ENCODE results near the gene RAD51B.

Gene RAD51B

DNA sequence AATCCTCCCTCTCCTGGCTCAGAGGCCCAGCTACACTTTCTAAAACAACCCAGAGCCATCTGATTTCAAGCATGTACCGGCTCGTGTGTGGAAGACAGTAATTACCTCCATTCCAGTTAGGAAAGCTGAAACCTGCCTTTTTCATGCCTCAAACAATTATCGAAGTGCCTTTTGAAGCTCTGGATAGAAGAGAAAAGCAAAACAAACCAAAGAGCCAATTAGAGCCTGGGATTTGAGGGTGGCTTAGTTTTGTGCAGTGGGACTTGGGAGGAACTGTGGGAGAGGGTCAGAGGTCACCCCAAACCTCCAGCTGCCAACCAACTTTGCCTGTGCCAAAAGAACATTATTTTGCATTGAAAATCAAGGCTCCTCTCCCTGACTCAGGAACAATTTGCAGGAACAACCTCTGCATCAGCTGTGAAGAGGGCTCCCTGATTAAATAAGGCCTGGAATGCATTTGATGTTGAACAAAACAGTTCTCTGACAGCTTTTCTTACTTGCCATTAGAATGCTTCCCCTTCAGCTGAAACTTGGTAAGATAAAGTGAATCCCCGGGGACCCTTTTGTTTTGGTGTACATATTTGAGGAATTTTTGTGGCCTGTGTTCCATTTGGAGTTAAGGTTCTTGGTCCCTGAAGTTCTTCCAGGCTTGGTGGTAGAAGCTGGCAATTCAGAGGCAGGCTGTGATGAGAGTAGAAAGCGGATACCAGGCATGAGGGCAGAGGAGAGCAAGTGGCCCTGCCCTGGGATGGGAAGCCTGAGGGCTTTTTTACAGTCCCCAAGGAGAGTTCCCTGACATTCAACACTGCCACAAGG, 703.1 kb downstream of the RAD51B start:
- peak; percentile 19 for DNase-seq (ENCODE audit: low spot score)

DNA sequence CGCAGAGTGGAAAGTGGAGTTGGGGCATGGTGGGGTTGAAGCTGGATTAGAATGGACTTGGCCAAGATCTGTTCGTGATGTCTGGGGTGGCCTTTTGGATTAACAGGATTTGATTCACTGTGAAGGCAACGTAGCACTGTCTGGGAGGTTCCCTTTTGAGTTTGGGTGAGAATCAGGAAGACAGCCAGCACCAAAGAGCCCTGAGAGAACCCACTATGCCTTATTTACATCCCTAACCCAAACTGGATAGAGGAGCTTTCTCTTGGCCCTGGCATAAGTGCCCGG, 703.7 kb downstream of the RAD51B start:
- no peak for DNase-seq (ENCODE audit: low spot score)

DNA sequence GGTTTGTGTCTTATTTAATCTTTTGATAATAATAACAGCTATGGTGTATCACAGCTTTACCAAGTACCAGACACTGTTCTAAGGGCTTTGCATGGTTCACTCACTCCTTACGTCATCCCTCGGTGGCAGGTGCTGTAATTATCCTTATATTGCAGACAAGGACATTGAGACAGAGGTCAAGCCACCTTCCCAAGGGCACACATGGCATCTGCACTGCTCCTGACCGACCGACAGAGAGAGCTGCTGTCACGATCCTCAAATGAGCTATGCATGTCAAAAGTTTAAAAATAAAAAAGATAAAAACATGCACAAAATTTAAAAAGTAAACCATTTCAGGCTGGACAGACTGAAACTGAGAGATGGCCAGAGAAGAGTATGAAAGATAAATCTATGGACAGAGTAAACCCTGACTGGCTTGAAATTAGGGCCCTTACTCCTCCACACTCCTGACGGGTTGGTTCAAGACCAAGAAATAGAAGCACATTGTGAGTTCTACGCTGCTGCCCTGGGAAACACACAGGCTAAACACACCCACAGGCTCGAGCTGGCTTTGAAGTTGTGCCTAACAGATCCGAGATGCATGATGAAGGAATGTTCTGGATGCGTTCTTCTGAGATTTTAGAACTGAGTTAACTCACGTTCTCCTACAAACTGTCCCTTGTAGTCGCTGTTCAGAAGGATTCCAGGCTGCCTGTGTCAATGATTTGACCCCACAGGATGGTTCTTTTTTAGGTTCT, 704.6 kb downstream of the RAD51B start:
- DNase-seq (ENCODE audit: low spot score) = no peak

GRCh38 chr14:68525516-68525915, 705.9 kb downstream of the RAD51B start:
- DNase-seq (ENCODE audit: low spot score) = no peak

DNA sequence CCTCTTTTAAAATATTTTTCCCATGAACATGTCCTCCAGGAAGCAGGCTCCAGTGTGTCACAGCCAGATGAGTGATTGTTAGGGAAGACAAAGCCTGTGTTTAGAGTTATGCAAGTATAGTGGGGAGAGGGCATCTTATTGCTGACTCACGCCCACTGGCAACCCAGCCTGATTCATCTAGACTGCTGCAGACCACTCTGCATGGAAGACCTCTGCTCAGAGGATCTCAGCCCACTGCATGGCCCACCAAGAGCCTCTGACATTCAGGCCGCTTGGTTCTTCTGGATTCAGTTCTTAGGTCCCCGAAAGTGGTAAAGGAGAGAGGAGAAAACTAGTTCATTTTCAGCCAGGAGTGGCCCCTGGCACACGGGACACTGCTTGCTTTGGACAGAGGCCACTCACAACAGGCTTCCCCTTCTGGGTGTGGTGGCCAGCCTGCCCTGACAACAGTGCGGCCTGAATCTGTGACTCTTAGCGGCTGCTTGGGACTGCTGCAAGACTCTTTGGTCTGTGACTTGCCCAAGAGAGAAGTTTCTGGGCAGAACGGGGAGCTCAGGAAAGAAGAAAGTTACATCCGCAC, 707.0 kb downstream of the RAD51B start:
- DNase-seq (ENCODE audit: low spot score) = no peak

- no peak for DNase-seq (ENCODE audit: low spot score)
Observed at GRCh38 chr14:68527329-68527851, 707.8 kb downstream of the RAD51B start.

DNA sequence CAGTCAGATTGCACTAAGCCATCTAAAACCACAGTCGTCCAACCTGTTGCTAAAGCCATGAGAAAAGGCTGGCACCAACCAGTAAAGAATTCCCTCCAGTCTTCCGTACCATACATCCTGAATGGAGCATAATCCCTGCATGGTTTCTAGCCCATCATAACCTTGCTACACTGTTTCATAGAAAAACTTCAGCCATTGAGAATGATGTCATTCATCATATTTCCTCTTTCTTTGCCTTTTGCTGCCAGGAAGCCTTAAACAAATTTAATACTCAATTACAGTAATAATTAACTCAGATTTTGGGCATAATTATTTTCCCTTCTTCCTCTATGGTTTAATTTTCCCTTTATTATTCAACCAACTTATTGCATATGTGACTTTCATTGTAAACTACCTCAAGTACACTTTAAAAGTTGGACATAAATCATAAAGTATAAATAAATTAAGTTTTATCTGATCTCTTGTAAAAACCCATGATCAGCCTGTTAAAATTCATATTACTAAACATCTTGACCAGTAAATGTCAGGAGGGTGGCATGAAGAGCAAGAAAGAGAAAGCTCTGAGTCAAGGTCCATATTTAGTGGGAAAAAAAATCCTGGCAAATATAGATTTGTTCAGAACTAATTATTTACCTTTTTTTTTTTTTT, 708.6 kb downstream of the RAD51B start:
- no peak for DNase-seq (ENCODE audit: low spot score)

- no peak for DNase-seq (ENCODE audit: low spot score)
Observed at GRCh38 chr14:68530443-68530842, 710.9 kb downstream of the RAD51B start.

DNA sequence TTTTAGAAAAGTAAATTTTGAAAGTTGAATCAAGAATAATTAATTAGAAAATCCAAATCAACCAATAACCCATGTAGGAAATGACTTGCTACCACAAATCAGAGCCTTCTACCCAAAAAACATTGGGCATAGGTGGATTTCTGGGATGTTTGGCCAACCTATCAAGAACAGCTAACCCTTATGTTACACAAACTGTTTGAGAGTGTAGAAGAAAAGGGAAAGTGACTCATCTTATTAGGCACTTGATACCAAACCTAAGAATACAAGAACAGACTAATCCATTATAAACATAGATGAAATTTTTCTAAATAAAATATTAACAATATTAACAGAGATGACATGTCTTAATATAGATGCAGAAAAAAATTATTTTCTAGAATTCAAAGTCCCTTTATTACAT, 712.9 kb downstream of the RAD51B start:
- DNase-seq (ENCODE audit: low spot score) = no peak

DNA sequence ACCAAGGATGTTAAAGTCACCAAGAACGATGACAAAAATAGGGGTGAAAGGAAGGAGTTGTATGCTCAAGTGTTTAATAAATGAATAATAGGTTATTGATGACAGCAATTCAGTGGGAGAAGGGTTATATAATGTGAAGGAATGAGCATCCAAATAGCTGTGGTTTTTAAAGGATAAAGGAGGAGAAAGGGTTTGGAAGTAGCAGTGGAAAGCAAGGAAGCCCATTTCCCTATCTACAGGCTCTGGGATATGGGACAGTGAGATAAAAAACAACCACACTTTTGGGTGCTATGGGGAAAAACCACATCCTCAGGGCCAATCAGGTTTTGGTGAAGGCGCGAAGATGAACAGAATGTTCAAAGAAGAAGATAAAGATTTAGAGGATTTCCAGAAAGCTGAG, 714.7 kb downstream of the RAD51B start:
- DNase-seq (ENCODE audit: low spot score) = no peak

GRCh38 chr14:68535404-68536017, 715.9 kb downstream of the RAD51B start:
- no peak for DNase-seq (ENCODE audit: low spot score)

DNA sequence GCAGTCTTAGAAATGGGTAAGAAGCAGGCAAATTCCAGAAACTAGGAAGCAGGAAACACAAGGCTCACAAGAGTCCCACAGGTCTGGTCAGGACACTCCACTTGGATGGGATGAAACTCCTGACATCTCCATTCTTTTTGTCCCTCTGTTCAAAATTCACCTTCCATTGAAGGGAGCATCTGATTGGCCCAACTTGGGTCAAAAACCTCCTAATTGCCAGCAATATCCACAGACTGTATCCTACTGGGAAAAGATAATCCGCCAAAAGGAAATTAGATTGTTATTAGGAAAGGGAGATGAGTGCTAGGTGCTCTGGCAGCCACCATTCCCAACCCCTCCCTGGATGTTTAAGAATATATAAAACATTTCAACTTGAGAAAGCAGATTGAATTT, 716.4 kb downstream of the RAD51B start:
- DNase-seq (ENCODE audit: low spot score) = no peak

- no peak for DNase-seq (ENCODE audit: low spot score)
Observed at GRCh38 chr14:68538639-68539038, 719.1 kb downstream of the RAD51B start.

- no peak for DNase-seq (ENCODE audit: low spot score)
Observed at GRCh38 chr14:68539241-68539737, 719.7 kb downstream of the RAD51B start.

GRCh38 chr14:68539789-68540188, 720.2 kb downstream of the RAD51B start:
- DNase-seq (ENCODE audit: low spot score) = no peak

DNA sequence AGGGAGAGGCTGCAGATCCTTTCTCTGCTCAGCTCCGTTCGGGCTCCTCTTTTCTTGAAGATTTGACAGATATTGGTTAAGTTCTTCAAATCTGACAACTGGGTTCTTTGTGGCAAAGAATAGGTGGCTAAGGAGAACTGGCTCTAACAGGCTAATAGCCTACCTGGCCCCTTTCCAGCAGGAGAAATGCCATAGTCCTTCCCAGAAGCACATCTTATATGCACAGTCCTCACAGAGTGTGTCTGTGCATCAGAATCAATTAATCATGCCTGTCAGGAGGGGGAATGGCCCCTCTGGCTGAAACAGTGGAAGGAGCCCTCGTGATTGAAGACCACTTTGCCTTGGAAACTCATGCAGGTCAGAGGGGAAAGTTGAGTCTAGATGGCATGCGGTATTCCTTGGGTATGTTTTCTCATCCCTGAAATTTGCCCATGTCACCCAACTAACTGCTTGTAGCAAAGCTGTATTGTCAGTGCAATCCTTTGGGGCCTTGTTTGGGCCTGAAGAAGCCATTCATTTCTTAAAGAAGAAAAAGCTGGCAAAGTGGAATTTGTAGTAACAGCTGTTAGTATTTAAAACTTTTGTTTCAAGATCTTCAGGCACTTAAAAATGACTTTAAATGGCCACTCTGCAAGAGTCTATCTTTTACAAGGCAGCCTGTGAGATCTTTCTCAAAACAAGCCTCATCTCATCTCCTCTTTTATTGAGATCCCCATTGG, 721.8 kb downstream of the RAD51B start:
- peak; percentile 18 for DNase-seq (ENCODE audit: low spot score)

DNA sequence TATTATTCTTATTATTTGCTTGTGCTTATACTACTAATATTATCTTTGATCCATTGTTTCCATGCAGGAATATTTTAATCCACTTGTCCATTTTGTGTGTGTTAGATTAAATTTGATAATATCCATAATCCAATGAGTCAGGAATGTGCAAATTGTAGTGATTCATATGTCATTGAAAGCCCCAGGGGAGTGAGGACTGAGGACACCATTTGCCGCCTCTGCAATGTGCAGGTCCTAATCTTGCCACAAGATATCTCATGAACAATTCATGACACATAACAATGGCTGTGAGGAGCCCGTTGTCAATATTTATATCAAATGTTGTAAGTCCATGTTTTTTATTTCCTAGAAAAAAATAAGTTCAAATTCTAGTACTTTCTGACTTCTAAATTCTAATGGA, 722.8 kb downstream of the RAD51B start:
- DNase-seq (ENCODE audit: low spot score) = no peak

DNA sequence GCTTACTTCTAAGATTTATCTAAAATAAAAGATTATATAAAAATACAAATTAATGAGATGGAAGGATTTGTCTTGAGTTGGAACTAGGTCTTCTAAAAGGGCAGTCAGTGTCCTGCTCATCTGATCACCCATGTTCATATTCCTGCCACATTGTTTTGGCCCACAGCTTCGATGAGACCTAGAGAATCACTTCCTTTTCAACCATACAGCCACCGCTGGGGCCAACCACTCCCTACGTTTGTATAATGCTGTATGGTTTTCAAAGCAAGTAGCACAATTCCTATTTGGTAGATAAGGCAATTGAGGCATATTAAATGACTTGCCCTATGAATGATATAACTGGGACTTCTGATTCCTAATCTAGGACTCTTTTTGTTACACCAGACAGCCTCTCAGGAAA, 723.9 kb downstream of the RAD51B start:
- DNase-seq (ENCODE audit: low spot score) = no peak

- no peak for DNase-seq (ENCODE audit: low spot score)
Observed at GRCh38 chr14:68544081-68544892, 724.7 kb downstream of the RAD51B start.

DNA sequence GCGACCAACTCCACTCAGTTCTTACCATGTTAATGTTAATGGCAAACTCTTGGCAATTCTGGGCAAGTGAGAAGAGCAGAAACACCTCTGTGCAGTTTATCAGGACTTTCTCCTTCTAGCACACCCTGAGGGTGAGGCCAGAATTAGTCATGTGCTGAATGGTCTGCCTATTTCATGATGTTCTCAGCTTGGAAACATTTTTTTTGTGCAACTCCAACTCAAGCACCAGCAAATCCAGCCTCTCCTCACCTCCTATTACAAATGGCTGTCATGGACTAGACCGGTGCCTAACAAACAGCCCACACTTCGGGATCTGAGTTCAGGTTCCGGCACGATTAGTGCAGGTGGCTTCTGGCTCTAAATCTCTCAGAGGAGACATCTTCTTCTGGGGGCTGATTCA, 727.3 kb downstream of the RAD51B start:
- no peak for DNase-seq (ENCODE audit: low spot score)

All from SK-N-DZ (cell line).